Stimulated activated CD4-positive, alpha-beta T cell treated with anti-CD3 and anti-CD28 coated beads, Interleukin-2, amount 100 ng/mL, for 4 hours (primary cell): ENCODE results near the gene IPCEF1.
A peak's percentile ranks its signal among the peaks of the same experiment; 100 is the strongest.

ENCODE experiments used
- DNase-seq: peaks from one replicate; pipeline ENCODE4 v3.0.0-alpha.2; 2020; ENCODE audit warnings: low read depth

IPCEF1 gene

DNA sequence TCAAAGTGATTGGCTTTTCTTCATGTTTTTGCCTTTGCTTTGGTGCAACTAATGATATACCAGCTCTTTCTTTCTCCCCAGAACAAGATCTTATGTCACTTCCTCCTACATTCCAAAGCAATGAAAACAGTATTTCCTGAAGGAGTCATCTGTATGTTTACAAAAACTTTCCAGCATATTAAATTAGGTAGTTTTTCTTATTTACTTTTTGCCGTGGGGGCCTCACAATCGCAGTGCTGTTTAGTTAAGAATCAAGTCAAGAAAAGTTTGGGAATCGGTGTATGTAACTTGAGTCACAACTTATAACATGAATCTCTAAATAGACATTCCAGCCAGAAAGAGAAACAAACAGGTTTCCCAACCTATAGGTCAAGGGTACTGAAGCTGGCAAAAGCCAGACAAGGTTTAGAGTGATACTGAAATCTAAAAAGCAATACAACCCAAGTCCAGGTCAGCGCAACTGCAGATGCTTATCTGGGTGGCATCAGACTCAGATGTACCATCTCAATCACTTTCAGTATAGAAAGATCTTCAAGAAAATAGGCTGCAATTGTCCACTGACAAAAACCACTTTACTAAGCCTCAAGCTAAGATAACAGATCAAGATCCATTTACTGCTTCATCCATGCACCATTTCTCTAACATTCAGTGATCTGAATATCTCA, 63.6 kb downstream of the IPCEF1 start:
- no peak for DNase-seq

DNA sequence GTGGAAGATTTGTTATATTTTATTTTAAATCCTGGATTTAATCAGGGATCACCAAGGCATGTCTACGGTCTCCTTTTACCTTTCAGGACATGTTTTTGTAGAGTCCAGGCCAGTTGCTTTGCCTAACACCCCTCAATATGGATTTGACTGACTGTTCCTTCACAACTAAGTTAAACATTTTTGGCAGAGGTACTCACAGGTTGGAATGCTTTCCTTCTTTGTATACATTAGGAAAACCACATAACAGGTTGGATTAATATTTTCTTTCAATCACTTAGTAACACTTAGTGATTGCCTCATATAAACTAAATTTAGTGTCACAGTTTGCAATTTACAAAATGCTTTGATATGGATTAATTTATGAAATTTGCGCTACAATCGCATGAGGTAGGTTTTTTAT, 64.5 kb downstream of the IPCEF1 start:
- DNase-seq: no peak

- no peak for DNase-seq
Measured at GRCh38 chr6:154289818-154290508, 66.6 kb downstream of the IPCEF1 start.

- no peak for DNase-seq
Measured at GRCh38 chr6:154285826-154286225, 70.8 kb downstream of the IPCEF1 start.

- DNase-seq: no peak
Measured at GRCh38 chr6:154284313-154284853, 72.2 kb downstream of the IPCEF1 start.

DNA sequence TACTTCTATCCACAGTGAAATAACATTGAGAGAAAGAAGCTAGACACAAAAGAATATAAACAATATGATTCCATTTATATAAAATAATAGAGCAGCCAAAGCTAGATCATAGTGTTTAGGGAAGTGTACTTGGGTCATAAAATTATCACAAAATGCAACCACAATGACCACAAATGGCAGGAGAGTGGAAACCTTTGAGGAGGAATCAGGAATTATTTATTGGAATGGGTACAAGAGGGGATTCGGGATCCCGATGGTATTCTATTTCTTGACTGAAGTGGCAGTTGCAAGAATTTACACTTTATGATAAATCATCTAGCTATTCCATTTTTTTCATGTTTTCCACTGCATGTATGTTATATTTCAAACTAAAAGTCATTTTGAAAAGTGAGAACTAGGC, 76.1 kb downstream of the IPCEF1 start:
- DNase-seq: no peak

DNA sequence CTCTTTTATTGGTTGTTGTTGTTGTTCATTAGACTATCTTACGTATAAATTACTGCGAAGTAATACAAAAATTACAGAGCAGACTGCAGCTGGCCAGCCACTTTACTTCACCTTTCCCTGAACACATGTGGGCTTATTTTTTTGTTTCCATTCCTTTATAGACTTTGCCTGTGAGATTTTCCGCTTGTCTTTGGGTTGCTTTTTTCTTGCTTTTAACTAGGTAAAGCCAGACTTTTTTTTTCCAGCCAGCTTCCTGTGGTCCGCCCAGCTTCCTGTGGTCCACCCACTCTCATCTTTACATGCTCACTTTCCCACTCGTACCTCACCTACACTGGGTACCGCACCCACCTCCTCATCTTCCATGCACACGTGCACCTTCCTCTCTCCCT, 79.0 kb downstream of the IPCEF1 start:
- peak; percentile 48 for DNase-seq

DNA sequence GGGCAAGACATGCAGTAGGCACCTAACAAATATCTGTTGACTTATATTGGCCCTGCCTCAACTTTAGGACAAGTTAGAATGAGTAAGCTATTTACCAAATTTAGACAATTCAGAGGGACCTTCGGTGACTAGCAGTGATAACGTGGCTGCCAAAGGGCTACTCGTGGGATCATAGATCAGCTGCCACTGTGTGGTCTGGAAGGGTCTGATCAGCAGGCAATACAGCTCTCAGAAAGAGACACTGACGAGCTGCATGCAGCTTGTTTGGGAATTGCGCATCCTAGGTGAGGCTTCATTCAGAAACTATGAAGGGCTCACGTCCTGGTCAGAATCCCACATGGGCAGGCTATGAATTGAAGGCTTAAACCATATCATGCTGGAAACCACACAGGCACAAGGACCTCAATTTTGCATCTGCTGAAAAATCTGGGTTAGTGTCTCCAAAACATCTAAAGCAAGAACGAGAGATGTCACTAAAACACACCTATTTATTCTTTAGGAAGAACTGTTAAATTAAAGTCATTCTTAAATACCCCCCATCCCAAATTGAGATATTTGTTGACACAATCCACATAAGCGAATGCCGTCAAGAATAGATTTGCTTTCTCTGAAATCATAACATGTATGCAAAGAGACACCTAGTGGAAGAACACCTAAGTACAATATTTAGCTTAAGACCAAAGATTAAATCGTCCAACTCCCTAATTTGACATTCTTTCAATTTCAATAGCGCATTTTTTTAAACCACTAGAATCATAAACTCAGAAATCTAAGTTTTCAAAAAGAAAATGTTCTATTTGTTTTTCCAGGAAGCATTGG, 79.6 kb downstream of the IPCEF1 start:
- DNase-seq: no peak

DNA sequence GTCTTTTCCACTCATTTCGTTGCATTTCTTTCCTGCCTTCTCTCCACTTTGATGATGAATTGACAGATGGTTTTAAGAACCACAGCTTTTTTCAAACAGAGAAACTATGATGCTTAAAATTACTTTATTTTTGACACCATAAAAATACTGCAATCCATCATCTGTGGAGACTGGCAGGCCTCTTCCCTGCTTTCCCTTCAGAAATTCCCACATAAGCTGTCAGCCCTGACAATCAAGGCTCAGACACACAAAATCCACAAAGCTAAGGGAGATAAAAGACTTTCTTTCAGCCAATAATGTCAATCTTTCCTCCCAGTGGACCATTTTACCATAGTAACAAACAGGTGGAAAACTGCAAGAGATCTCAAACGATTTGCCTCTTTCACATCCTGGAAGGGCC, 82.4 kb downstream of the IPCEF1 start:
- DNase-seq: no peak

GRCh38 chr6:154268486-154268885, 88.1 kb downstream of the IPCEF1 start:
- no peak for DNase-seq

- no peak for DNase-seq
Measured at GRCh38 chr6:154267508-154268106, 89.0 kb downstream of the IPCEF1 start.

DNA sequence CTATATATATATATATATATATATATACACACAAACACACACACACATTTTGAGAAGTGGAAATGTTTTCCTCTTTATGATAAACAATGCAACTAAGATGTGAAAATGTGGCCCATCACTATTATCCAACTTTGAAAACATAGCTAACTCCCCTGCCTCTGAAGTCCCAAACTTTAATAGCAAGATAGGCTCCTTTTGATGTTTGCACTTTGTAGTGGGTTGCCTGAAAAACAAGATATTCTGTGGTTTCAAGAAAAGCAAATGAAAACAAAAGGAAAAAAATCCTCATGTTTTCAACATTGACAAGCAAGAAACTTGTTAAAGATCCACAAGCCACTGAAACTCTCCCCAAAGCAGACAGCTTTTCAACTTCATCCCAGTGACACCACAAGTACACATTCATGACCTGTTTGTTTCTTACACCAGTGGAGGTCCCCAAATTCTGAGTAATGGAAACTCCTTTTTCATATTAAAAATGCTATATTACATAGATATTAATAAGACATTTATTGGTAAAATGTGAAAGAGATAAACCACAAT, 90.0 kb downstream of the IPCEF1 start:
- no peak for DNase-seq

GRCh38 chr6:154261688-154262397, 94.8 kb downstream of the IPCEF1 start:
- no peak for DNase-seq

DNA sequence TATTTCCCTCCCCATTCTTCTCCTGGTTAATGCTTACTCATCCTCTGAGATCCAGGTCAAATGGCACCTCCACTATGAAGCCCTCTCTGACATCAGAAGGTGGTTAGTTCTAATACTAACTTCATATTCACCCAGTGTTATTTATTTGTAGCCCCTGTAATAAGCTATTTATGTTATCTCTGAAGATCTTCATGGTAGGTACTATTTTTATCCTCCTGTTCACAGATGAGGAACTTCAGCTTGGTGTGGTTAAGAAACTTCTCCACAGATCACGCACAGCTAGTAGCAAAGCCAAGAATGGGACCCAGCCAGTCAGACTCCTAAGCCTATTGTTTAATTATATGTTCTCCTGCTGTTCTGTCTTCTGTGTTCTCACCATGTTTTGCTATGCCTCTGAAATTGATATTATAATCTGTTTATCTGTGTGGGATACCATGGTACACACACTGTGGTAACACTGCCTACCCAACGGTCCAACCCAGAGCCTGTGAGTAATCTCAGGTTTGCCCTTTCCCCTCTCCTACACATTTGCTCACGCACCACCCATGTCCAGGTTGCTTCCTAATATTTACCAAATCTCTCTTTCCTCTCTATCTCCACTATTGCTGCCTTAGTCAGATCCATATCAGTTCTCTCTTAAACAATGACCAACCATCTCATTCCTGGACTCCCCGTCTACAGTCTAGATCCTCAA, 98.4 kb downstream of the IPCEF1 start:
- DNase-seq: no peak

- DNase-seq: no peak
Measured at GRCh38 chr6:154257067-154257466, 99.5 kb downstream of the IPCEF1 start.

- DNase-seq: no peak
Measured at GRCh38 chr6:154252678-154253077, 103.9 kb downstream of the IPCEF1 start.

- DNase-seq: no peak
Measured at GRCh38 chr6:154251116-154251515, 105.5 kb downstream of the IPCEF1 start.

DNA sequence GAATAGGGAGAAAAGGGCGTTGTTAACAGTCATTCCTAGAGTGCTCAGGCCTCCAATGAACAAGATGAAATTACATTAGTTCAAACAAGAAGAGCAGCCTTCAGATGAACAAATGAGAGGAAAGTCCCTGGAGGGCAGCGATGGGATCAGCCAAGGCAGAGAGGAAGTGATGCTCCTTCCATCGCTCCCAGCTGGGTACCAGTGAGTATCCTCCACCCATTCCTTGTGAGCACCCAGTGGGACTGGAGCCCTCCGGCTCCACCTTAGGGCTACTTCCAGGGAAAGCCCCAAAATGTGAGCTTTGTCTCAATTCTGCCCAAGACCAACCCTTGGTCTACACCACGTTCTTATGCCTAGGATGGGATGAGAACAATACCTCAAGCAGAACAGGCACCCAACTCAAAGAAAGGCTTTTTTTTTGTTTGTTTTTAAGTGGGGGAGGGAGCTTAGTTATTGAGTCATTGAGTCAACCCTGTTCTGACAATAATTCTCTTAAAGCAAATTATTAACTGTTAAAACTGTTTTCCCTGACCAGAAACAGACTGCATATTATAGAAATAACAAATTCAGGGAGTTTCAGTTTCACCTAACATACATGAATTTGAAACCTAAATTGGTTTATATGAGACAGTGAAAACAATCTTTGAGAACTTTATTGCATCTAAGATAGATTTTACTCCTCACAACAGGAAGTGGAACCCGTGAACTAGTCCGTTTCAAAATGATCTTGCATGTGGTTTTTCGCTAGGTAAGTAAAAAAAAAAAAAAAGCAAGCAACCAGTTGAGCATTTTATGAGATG, 106.9 kb downstream of the IPCEF1 start:
- DNase-seq: no peak

DNA sequence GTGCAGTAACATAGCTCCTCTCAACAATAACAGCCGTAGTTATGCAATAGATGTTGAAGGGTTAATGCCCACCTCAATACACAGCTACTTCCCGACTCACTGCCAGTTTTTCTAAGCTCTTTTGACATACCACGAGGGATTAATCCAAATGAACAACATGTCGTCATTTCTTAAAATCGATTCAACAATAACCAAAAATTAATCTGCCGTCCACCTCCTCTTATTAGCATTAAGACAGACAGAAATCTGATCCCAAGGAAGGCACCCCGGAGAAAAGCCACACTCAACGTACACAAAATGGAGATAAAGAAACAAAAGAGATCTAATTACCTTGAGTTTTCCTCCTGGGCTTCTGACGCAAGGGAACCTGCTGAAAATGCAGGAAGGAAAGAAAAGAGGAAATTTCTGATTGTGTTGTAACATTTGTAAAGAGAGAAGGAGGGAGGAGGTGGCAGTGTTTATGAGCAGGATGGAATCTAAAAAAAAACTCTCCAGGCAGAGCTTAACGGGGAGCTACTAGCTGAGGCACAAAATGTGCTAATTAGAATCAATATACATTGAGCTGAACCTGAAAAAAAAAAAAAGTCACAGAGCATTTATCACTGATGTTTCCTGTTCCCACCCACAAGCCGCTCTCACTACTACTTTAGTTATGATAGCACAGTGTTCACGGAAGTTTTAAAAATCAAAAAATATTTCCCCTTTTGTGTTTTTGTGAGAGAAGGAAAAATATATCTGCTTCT, 109.3 kb downstream of the IPCEF1 start:
- no peak for DNase-seq
